ENCODE measurements around the gene GJB5.
"Not testable (repeated sequence)": the region's sequence is repeated elsewhere in the genome, so short reads cannot be mapped to it uniquely, and the experiment has no call there.

The GJB5 gene

GRCh38 chr1:34754964-34755637 lies at the start of gene GJB5:
GJB5 (plus strand) TSS chr1:34755047; CDS start chr1:34757331, 2,284 bp downstream.
- no peak for DNase-seq

- DNase-seq: no peak
Observed at GRCh38 chr1:34705077-34705476, 49.8 kb upstream of the GJB5 start.

- no peak for DNase-seq
Observed at GRCh38 chr1:34708106-34708505, 46.7 kb upstream of the GJB5 start.

GRCh38 chr1:34709547-34709946 lies 45.3 kb upstream of the GJB5 start:
- DNase-seq: no peak

GRCh38 chr1:34710812-34711211 lies 44.0 kb upstream of the GJB5 start:
- DNase-seq: no peak

- no peak for DNase-seq
Observed at GRCh38 chr1:34711485-34711884, 43.4 kb upstream of the GJB5 start.

- no peak for DNase-seq
Observed at GRCh38 chr1:34712007-34712688, 42.7 kb upstream of the GJB5 start.

GRCh38 chr1:34713443-34713842 lies 41.4 kb upstream of the GJB5 start:
- DNase-seq: no peak

- no peak for DNase-seq
Observed at GRCh38 chr1:34714386-34714785, 40.5 kb upstream of the GJB5 start.

- DNase-seq: no peak
Observed at GRCh38 chr1:34715139-34715538, 39.7 kb upstream of the GJB5 start.

- no peak for DNase-seq
Observed at GRCh38 chr1:34721241-34721640, 33.6 kb upstream of the GJB5 start.

- no peak for DNase-seq
Observed at GRCh38 chr1:34721646-34722355, 33.0 kb upstream of the GJB5 start.

GRCh38 chr1:34726861-34727260 lies 28.0 kb upstream of the GJB5 start:
- DNase-seq: no peak

GRCh38 chr1:34730485-34730884 lies 24.4 kb upstream of the GJB5 start:
- DNase-seq: no peak

GRCh38 chr1:34732831-34733230 lies 22.0 kb upstream of the GJB5 start:
- DNase-seq: not testable (repeated sequence)

- peak; percentile 31 for DNase-seq
Observed at GRCh38 chr1:34736692-34737091, 18.2 kb upstream of the GJB5 start.

GRCh38 chr1:34737236-34737635 lies 17.6 kb upstream of the GJB5 start:
- not testable (repeated sequence) for DNase-seq

GRCh38 chr1:34739613-34740012 lies 15.2 kb upstream of the GJB5 start:
- no peak for DNase-seq

GRCh38 chr1:34740161-34740868 lies 14.5 kb upstream of the GJB5 start:
- no peak for DNase-seq

GRCh38 chr1:34742667-34743270 lies 12.1 kb upstream of the GJB5 start:
- no peak for DNase-seq

- no peak for DNase-seq
Observed at GRCh38 chr1:34743775-34744174, 11.1 kb upstream of the GJB5 start.

GRCh38 chr1:34744851-34745250 lies 10.0 kb upstream of the GJB5 start:
- no peak for DNase-seq

- DNase-seq: no peak
Observed at GRCh38 chr1:34745666-34746065, 9.2 kb upstream of the GJB5 start.
